Measurements from ENCODE around the gene KCNN3. TPM values are rescaled to one million over a fixed set of nuclear protein-coding genes. Genes with fewer than 3 reads are reported as not detected.

KCNN3 gene
- total and polyA plus RNA-seq, 2 of the 13 experiments (the other 11 are each of a cell fraction or from before 2014, with no cell fraction given): not detected

DNA sequence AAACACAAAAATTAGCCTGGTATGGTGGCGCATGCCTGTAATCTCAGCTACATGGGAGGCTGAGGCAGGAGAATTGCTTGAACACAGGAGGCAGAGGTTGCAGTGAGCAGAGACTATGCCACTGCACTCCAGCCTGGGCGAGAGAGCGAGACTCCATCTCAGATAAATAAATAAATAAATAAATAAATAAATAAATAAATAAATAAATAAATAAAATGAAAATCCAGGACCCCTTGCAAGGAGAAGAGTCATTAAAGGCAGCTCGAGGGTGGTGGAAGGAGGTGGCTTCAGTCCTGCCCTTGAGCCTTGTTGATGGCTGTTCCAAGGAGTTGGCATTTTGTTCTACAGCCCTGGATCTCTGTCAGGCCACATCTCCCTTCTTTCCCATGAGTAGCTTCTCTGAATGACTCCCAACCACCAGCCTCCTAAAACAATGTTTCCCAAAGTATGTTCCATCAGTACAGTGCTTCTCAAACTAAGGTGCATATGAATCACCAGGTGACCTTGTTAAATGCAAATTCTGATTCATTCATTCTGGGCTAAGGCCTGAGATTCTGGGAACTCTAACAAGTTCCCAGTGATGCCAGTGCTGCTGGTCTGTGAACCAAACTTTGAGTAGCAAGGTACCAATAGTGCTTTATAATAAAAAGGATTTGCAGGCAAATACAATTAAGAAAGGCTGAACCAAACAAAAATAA is 99.0 kb downstream of the KCNN3 start:
- ATAC-seq (no peak), FAIRE-seq (no peak), DNase-seq (ENCODE audit: low spot score) (no peak)
- no peak overlapping the region for H3K9ac ChIP-seq (ENCODE audit: insufficient read depth, low read depth, low read length)
- no peak overlapping the region for H2AFZ ChIP-seq (ENCODE audit: low read length)
- WGBS (ENCODE audit: low lambda C conversion rate): 64% methylated on average over 4 of the region's 4 CpGs
- H3K79me2 ChIP-seq (ENCODE audit: insufficient read depth, low read length): no peaks in the 10 kb centered on the region
- H3K4me3 ChIP-seq (replicated peaks in 1 of 3; ENCODE audit: insufficient read depth in 1 of 3, low read depth in 2 of 3, low read length in 3 of 3): no peak overlapping the region
- in situ Hi-C loops (cut with HindIII; ENCODE audit: extremely low pct_ligation_motif_present, low pct_unique_long_range_greater_than_20kb) (no loop called here), intact Hi-C loops (cut with micrococcal nuclease; ENCODE audit: unreplicated experiment) (no loop called here)
- H3K36me3 ChIP-seq (replicated peaks in 1 of 2; ENCODE audit: control insufficient read depth in 1 of 2, insufficient read depth in 2 of 2, low read length in 2 of 2): no peaks in the 10 kb centered on the region
- H3K27me3 ChIP-seq (ENCODE audit: control insufficient read depth in 1 of 2, insufficient read depth in 2 of 2, low read length in 2 of 2): peaks cover 0 to 1% of the 10 kb centered on the region in 2 experiments; a peak in 1 of 5 replicates
- H4K20me1 ChIP-seq (ENCODE audit: insufficient read depth, low read length): no peaks in the 10 kb centered on the region
- no peak overlapping the region for H3K27ac ChIP-seq (ENCODE audit: extremely low read length, insufficient read depth, low read length)
- no peaks in the 10 kb centered on the region for H3K9me3 ChIP-seq (ENCODE audit: low read length)
- BruUV-seq (replicated peaks): no TSS peak
- CTCF ChIA-PET (ENCODE audit: low intra/inter-chr PET ratio, low total read pairs): no interaction called here
- H3K4me2 ChIP-seq (ENCODE audit: low read depth, low read length): no peak overlapping the region
- POLR2A ChIA-PET: no interaction called here
- no peaks in the 10 kb centered on the region for H3K4me1 ChIP-seq (ENCODE audit: insufficient read depth, low read length)
- TF ChIP-seq RARA (CRISPR knock-in tag; IDR thresholded peaks at IDR 0.05): no peak
- no peak for TF ChIP-seq SP1 (IDR thresholded peaks at IDR 0.05)
- no peak for TF ChIP-seq SP1 (CRISPR knock-in tag; IDR thresholded peaks at IDR 0.05)
- no peak for TF ChIP-seq PHF5A (CRISPR knock-in tag; IDR thresholded peaks at IDR 0.05; ENCODE audit: low read depth, unreplicated experiment)
- no peak for TF ChIP-seq CCAR2 (optimal IDR thresholded peaks at IDR 0.05; ENCODE audit: low read depth, low read length)
- TF ChIP-seq ZFP41 (CRISPR knock-in tag; IDR thresholded peaks at IDR 0.05; ENCODE audit: borderline replicate concordance): no peak
- TF ChIP-seq ZNF24 (IDR thresholded peaks at IDR 0.05): no peak
- no peak for TF ChIP-seq POLR2AphosphoS5 (IDR thresholded peaks at IDR 0.05; ENCODE audit: low read depth, low read length)
- TF ChIP-seq, protein P1, sequence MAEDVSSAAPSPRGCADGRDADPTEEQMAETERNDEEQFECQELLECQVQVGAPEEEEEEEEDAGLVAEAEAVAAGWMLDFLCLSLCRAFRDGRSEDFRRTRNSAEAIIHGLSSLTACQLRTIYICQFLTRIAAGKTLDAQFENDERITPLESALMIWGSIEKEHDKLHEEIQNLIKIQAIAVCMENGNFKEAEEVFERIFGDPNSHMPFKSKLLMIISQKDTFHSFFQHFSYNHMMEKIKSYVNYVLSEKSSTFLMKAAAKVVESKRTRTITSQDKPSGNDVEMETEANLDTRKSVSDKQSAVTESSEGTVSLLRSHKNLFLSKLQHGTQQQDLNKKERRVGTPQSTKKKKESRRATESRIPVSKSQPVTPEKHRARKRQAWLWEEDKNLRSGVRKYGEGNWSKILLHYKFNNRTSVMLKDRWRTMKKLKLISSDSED (CRISPR knock-in tag; IDR thresholded peaks at IDR 0.05): no peak
- TF ChIP-seq ZNF12 (CRISPR knock-in tag; IDR thresholded peaks at IDR 0.05): no peak
- TF ChIP-seq POGZ (CRISPR knock-in tag; IDR thresholded peaks at IDR 0.05): no peak

All from HepG2 (cell line).